ENCODE data around the gene ERVH48-1.
"Not testable (repeated sequence)": the region's sequence is repeated elsewhere in the genome, so short reads cannot be mapped to it uniquely, and the experiment has no call there.

The ERVH48-1 gene

GRCh38 chr21:42925114-42925926 lies at the start of gene ERVH48-1:
ERVH48-1 (minus strand) TSS chr21:42925630; CDS start chr21:42919006, 6,624 bp downstream.
- no peak for DNase-seq (ENCODE audit: low read depth in 3 of 3)

- peak; percentile 98 to 99 (median 98) for DNase-seq (ENCODE audit: low read depth in 3 of 3)
Measured at GRCh38 chr21:42973991-42974831, 48.8 kb upstream of the ERVH48-1 start, which contains the start of gene PKNOX1. PKNOX1 (plus strand) TSS chr21:42974562; CDS start chr21:43004382, 29,820 bp downstream.

- DNase-seq (ENCODE audit: low read depth in 3 of 3) = no peak
Measured at GRCh38 chr21:42973309-42973990, 48.0 kb upstream of the ERVH48-1 start.

- DNase-seq (ENCODE audit: low read depth in 3 of 3) = no peak
Measured at GRCh38 chr21:42971897-42972275, 46.5 kb upstream of the ERVH48-1 start.

- DNase-seq (ENCODE audit: low read depth in 3 of 3) = no peak
Measured at GRCh38 chr21:42970946-42971653, 45.7 kb upstream of the ERVH48-1 start.

GRCh38 chr21:42969193-42969600 lies 43.8 kb upstream of the ERVH48-1 start:
- no peak for DNase-seq (ENCODE audit: low read depth in 3 of 3)

GRCh38 chr21:42967616-42968015 lies 42.2 kb upstream of the ERVH48-1 start:
- DNase-seq (ENCODE audit: low read depth in 3 of 3) = not testable (repeated sequence)

- DNase-seq (ENCODE audit: low read depth in 3 of 3) = no peak
Measured at GRCh38 chr21:42965211-42965560, 39.8 kb upstream of the ERVH48-1 start.

- no peak for DNase-seq (ENCODE audit: low read depth in 3 of 3)
Measured at GRCh38 chr21:42964546-42965210, 39.2 kb upstream of the ERVH48-1 start.

GRCh38 chr21:42964086-42964485 lies 38.7 kb upstream of the ERVH48-1 start:
- no peak for DNase-seq (ENCODE audit: low read depth in 3 of 3)

- no peak for DNase-seq (ENCODE audit: low read depth in 3 of 3)
Measured at GRCh38 chr21:42962380-42963007, 37.1 kb upstream of the ERVH48-1 start.

- no peak for DNase-seq (ENCODE audit: low read depth in 3 of 3)
Measured at GRCh38 chr21:42959728-42960127, 34.3 kb upstream of the ERVH48-1 start.

- not testable (repeated sequence) for DNase-seq (ENCODE audit: low read depth in 3 of 3)
Measured at GRCh38 chr21:42958122-42958521, 32.7 kb upstream of the ERVH48-1 start.

- no peak for DNase-seq (ENCODE audit: low read depth in 3 of 3)
Measured at GRCh38 chr21:42956824-42957630, 31.6 kb upstream of the ERVH48-1 start.

GRCh38 chr21:42951193-42951592 lies 25.8 kb upstream of the ERVH48-1 start:
- not testable (repeated sequence) for DNase-seq (ENCODE audit: low read depth in 3 of 3)

GRCh38 chr21:42949094-42949755 lies 23.8 kb upstream of the ERVH48-1 start:
- not testable (repeated sequence) for DNase-seq (ENCODE audit: low read depth in 3 of 3)

GRCh38 chr21:42942244-42942643 lies 16.8 kb upstream of the ERVH48-1 start:
- no peak for DNase-seq (ENCODE audit: low read depth in 3 of 3)

GRCh38 chr21:42941696-42942085 lies 16.3 kb upstream of the ERVH48-1 start:
- DNase-seq (ENCODE audit: low read depth in 3 of 3) = no peak
